K562 (cell line): ENCODE results near the gene CNDP2. TPM values are rescaled to one million over a fixed set of nuclear protein-coding genes. Genes with fewer than 3 reads are reported as not detected.

ENCODE experiments used
- CAMTA2 ChIP-seq: fragments of 250-450 bp; sonication (Bioruptor Pico); conservative IDR thresholded peaks from 2 replicates; pipeline ENCODE4 v1.5.1; 2022
- KDM5B ChIP-seq: fragments of 200-600 bp; sonication (generic); IDR thresholded peaks from 2 replicates; pipeline ENCODE4 v1.6.1; 2012; ENCODE audit warnings: low read depth, mild to moderate bottlenecking, moderate library complexity, low read length, control low read depth, inconsistent platforms; ENCODE audit not compliant: insufficient replicate concordance
- MAFG ChIP-seq: fragments of 450-650 bp; conservative IDR thresholded peaks from 2 replicates; pipeline ENCODE4 v1.6.1; 2016; ENCODE audit warnings: missing genetic modification characterization, missing compliant biosample characterization
- MXD1 ChIP-seq: fragments of 250-450 bp; sonication (Bioruptor Pico); IDR thresholded peaks from 2 replicates; pipeline ENCODE4 v1.8.0; 2021; ENCODE audit warnings: borderline replicate concordance, mild to moderate bottlenecking, moderate library complexity; ENCODE audit not compliant: poor library complexity, severe bottlenecking
- MYNN ChIP-seq, 2 experiments: sonication (generic); formaldehyde crosslinking in 1 of 2; IDR thresholded peaks; 2 replicates each; pipeline versions ENCODE4 v1.5.0 to v1.6.1; 2016 to 2020; ENCODE audit warnings: antibody characterized with exemption in 1 of 2, missing genetic modification reagents in 1 of 2
- NCOA4 ChIP-seq: fragments of 450-650 bp; IDR thresholded peaks from 2 replicates; pipeline ENCODE4 v1.6.1; 2018; ENCODE audit warnings: mild to moderate bottlenecking; ENCODE audit not compliant: partially characterized antibody
- POLR2H ChIP-seq: IDR thresholded peaks from 2 replicates; pipeline ENCODE4 v1.6.1; 2016; ENCODE audit warnings: missing genetic modification characterization, low read depth, mild to moderate bottlenecking, control low read depth, missing compliant biosample characterization, moderate library complexity
- SMARCA5 ChIP-seq: fragments of 450-650 bp; IDR thresholded peaks from 2 replicates; pipeline ENCODE4 v1.6.1; 2016
- SP1 ChIP-seq: sonication (generic); formaldehyde crosslinking; IDR thresholded peaks from 2 replicates; pipeline ENCODE4 v1.8.1; 2022; ENCODE audit warnings: mild to moderate bottlenecking, missing genetic modification reagents
- TOE1 ChIP-seq, 2 experiments: fragments of 450-650 bp in 1 of 2; sonication (generic) in 1 of 2; formaldehyde crosslinking in 1 of 2; IDR thresholded peaks; 2 replicates each; pipeline versions ENCODE4 v1.7.1 to v1.8.0; 2016 to 2022; ENCODE audit warnings: borderline replicate concordance in 2 of 2, mild to moderate bottlenecking in 2 of 2, antibody characterized with exemption in 1 of 2, inconsistent platforms in 1 of 2, low read depth in 1 of 2, missing genetic modification reagents in 1 of 2, moderate library complexity in 1 of 2
- TRIM25 ChIP-seq: fragments of 450-650 bp; IDR thresholded peaks from 2 replicates; pipeline ENCODE4 v1.7.0; 2016; ENCODE audit warnings: borderline replicate concordance
- ZBTB11 ChIP-seq, 3 experiments: fragments of 200-800 bp in 1 of 3; fragments of 250-450 bp in 1 of 3; fragments of 450-650 bp in 1 of 3; sonication (Bioruptor Pico) in 1 of 3; sonication (Bioruptor generic) in 1 of 3; formaldehyde crosslinking in 1 of 3; IDR thresholded peaks; 2 replicates each; pipeline versions ENCODE4 v1.6.1 to v1.8.0; 2016 to 2022; ENCODE audit warnings: mild to moderate bottlenecking in 2 of 3, missing genetic modification characterization in 2 of 3, missing compliant biosample characterization in 1 of 3, moderate library complexity in 1 of 3
- ZNF436 ChIP-seq: fragments of 250-450, 450-650 bp; sonication (Bioruptor Pico); formaldehyde crosslinking; IDR thresholded peaks from 2 replicates; pipeline ENCODE4 v1.7.0; 2020; ENCODE audit warnings: mild to moderate bottlenecking
- ZNF444 ChIP-seq: fragments of 250-450 bp; sonication (Bioruptor Pico); IDR thresholded peaks from 2 replicates; pipeline ENCODE4 v1.4.0; 2020; ENCODE audit warnings: mild to moderate bottlenecking, moderate library complexity
- ZNF655 ChIP-seq: fragments of 250-450 bp; sonication (Bioruptor Pico); IDR thresholded peaks from 2 replicates; pipeline ENCODE4 v1.5.0; 2021
- ZNF699 ChIP-seq: fragments of 250-450 bp; sonication (Bioruptor Pico); IDR thresholded peaks from 2 replicates; pipeline ENCODE4 v1.8.0; 2021; ENCODE audit warnings: mild to moderate bottlenecking, moderate library complexity; ENCODE audit not compliant: insufficient replicate concordance
- polyA plus RNA-seq, 8 experiments: library from polyadenylated mRNA; depleted of rRNA in 4 of 8; stranded (reverse) in 5 of 8; unstranded in 3 of 8; fragments of >200 nt; fragmentation: Nextera tagmentation in 2 of 8; fragmentation: Illumina TruSeq in 1 of 8; extraction: Ambion mirVana in 2 of 8; extraction: Trizol in 1 of 8; gene quantifications; 2 replicates each; pipeline versions ENCODE4 v1.2.1 to v1.2.3, GENCODE V29; 2011 to 2014; ENCODE audit warnings: inconsistent platforms in 1 of 8, missing spikeins in 1 of 8
- total RNA-seq, 7 experiments: library from RNA; depleted of rRNA in 6 of 7; stranded (reverse); fragments of >200 nt in 6 of 7; fragmentation: Illumina TruSeq in 2 of 7; extraction: Trizol in 2 of 7; gene quantifications; 2 replicates each; pipeline versions ENCODE4 v1.2.1 to v1.2.3, GENCODE V29; 2011 to 2021; ENCODE audit warnings: low replicate concordance in 1 of 7

CNDP2 gene
- total and polyA plus RNA-seq, 9 of the 15 experiments (the other 6 are each of a cell fraction or from before 2014, with no cell fraction given) = 34.1 to 128 (median 53.8) TPM

- TF ChIP-seq ZNF436 = no peak
- no peak for TF ChIP-seq NCOA4
- no peak for TF ChIP-seq POLR2H (tag)
- TF ChIP-seq TOE1 (IDR thresholded peaks at IDR 0.05; ENCODE audit: borderline replicate concordance) = peak; percentile 62
- TF ChIP-seq TOE1 (CRISPR knock-in tag; IDR thresholded peaks at IDR 0.05; ENCODE audit: borderline replicate concordance, low read depth) = no peak
- TF ChIP-seq SP1 = peak; percentile 93
- no peak for TF ChIP-seq TRIM25
- no peak for TF ChIP-seq ZNF699 (CRISPR knock-in tag)
- peak in 1 of 3 experiments; percentile 50; a peak in 1 of 6 replicates for TF ChIP-seq ZBTB11 (CRISPR knock-in tag; IDR thresholded peaks at IDR 0.05)
- no peak for TF ChIP-seq ZNF655 (CRISPR knock-in tag)
- TF ChIP-seq ZNF444 (CRISPR knock-in tag) = no peak
- peak; percentile 73 for TF ChIP-seq KDM5B
- no peak for TF ChIP-seq MYNN (IDR thresholded peaks at IDR 0.05)
- TF ChIP-seq MYNN (CRISPR knock-in tag; IDR thresholded peaks at IDR 0.05) = no peak
- TF ChIP-seq MAFG (tag) = no peak
- no peak for TF ChIP-seq CAMTA2 (CRISPR knock-in tag)
- no peak for TF ChIP-seq MXD1
- no peak for TF ChIP-seq SMARCA5
These were observed at the start of gene CNDP2 (continued) for GRCh38 chr18:74495581-74496507.
